HG03280 (cell line): ENCODE measurements around the gene HBD.

Source experiments
- ATAC-seq: cut with Tn5 transposase; IDR thresholded peaks from one replicate; pipeline ENCODE4 v1.9.1; 2021; ENCODE audit warnings: mild to moderate bottlenecking, moderate library complexity; ENCODE audit not compliant: unreplicated experiment

The HBD gene

GRCh38 chr11:5235364-5236095 lies 1.2 kb upstream of the HBD start:
- no peak for ATAC-seq

GRCh38 chr11:5233307-5233706 lies 976 bp downstream of the HBD start:
- ATAC-seq, result no peak

GRCh38 chr11:5232821-5233220 lies 1.5 kb downstream of the HBD start:
- ATAC-seq, result no peak

- ATAC-seq, result no peak
Observed at GRCh38 chr11:5232176-5232575, 2.1 kb downstream of the HBD start.

- ATAC-seq, result no peak
Observed at GRCh38 chr11:5231111-5231510, 3.2 kb downstream of the HBD start.

- no peak for ATAC-seq
Observed at GRCh38 chr11:5230266-5230665, 4.0 kb downstream of the HBD start.

GRCh38 chr11:5229796-5230195 lies 4.5 kb downstream of the HBD start:
- ATAC-seq, result no peak

- ATAC-seq, result no peak
Observed at GRCh38 chr11:5229356-5229755, 4.9 kb downstream of the HBD start.

- no peak for ATAC-seq
Observed at GRCh38 chr11:5228124-5228523, 6.2 kb downstream of the HBD start.

- no peak for ATAC-seq
Observed at GRCh38 chr11:5227681-5228080, 6.6 kb downstream of the HBD start.

GRCh38 chr11:5226732-5227310 lies 7.5 kb downstream of the HBD start, which contains the start of gene HBB:
Gene HBB (minus strand): TSS chr11:5227071. CDS start chr11:5227021, 50 bp downstream.
- no peak for ATAC-seq

- ATAC-seq, result no peak
Observed at GRCh38 chr11:5225480-5225871, 8.8 kb downstream of the HBD start.

GRCh38 chr11:5224538-5225479 lies 9.5 kb downstream of the HBD start:
- no peak for ATAC-seq

GRCh38 chr11:5223686-5224085 lies 10.6 kb downstream of the HBD start:
- no peak for ATAC-seq

GRCh38 chr11:5223146-5223545 lies 11.1 kb downstream of the HBD start:
- no peak for ATAC-seq

- ATAC-seq, result no peak
Observed at GRCh38 chr11:5210376-5210885, 23.9 kb downstream of the HBD start.

- ATAC-seq, result no peak
Observed at GRCh38 chr11:5204787-5205186, 29.5 kb downstream of the HBD start.

- ATAC-seq, result no peak
Observed at GRCh38 chr11:5203366-5203765, 30.9 kb downstream of the HBD start.

GRCh38 chr11:5200582-5200981 lies 33.7 kb downstream of the HBD start, which contains the start of gene OR51V1:
Gene OR51V1 (minus strand): TSS chr11:5200682. CDS start chr11:5200682, 0 bp downstream.
- ATAC-seq, result no peak

- no peak for ATAC-seq
Observed at GRCh38 chr11:5198285-5198684, 36.0 kb downstream of the HBD start.

GRCh38 chr11:5197536-5197935 lies 36.7 kb downstream of the HBD start:
- ATAC-seq, result no peak
